HG03139 (cell line): ENCODE data around the gene WDR81.

ENCODE experiments used
- ATAC-seq: cut with Tn5 transposase; IDR thresholded peaks from one replicate; pipeline ENCODE4 v1.9.1; 2021; ENCODE audit not compliant: unreplicated experiment

WDR81 gene

GRCh38 chr17:1776857-1777256 lies 52.4 kb downstream of the WDR81 start:
- no peak for ATAC-seq

GRCh38 chr17:1779571-1780131 lies 55.1 kb downstream of the WDR81 start:
- no peak for ATAC-seq

- ATAC-seq = no peak
These were observed 57.7 kb downstream of the WDR81 start for GRCh38 chr17:1782171-1782567.

GRCh38 chr17:1783271-1783670 lies 58.8 kb downstream of the WDR81 start:
- ATAC-seq = no peak

GRCh38 chr17:1783834-1784611 lies 59.5 kb downstream of the WDR81 start:
- no peak for ATAC-seq

GRCh38 chr17:1785930-1786329 lies 61.4 kb downstream of the WDR81 start:
- ATAC-seq = no peak

- ATAC-seq = no peak
These were observed 62.2 kb downstream of the WDR81 start for GRCh38 chr17:1786708-1787107.

- ATAC-seq = no peak
These were observed 62.9 kb downstream of the WDR81 start for GRCh38 chr17:1787301-1787902.
